EH (cell line): ENCODE data around the gene FAM193A.
"Not testable (repeated sequence)": the region's sequence is repeated elsewhere in the genome, so short reads cannot be mapped to it uniquely, and the experiment has no call there.

Source experiments
- DNase-seq: peaks from one replicate; pipeline ENCODE4 v3.0.0-alpha.2; 2015; ENCODE audit warnings: low read depth

Gene FAM193A

DNA sequence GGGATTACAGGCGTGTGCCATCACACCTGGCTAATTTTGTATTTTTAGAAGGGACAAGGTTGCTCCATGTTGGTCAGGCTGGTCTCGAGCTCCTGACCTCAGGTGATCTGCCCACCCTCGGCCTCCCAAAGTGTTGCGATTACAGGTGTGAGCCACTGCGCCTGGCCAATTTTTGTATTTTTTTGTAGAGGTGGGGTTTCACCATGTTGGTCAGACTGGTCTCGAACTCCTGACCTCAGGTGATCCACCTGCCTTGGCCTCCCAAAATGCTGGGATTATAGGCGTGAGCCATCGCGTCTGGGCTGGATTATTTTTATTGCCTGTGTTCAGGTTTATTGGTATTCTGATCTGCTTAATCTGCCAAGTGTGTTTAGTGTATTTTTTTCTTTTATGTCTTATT is 82.3 kb downstream of the FAM193A start:
- DNase-seq: not testable (repeated sequence)

DNA sequence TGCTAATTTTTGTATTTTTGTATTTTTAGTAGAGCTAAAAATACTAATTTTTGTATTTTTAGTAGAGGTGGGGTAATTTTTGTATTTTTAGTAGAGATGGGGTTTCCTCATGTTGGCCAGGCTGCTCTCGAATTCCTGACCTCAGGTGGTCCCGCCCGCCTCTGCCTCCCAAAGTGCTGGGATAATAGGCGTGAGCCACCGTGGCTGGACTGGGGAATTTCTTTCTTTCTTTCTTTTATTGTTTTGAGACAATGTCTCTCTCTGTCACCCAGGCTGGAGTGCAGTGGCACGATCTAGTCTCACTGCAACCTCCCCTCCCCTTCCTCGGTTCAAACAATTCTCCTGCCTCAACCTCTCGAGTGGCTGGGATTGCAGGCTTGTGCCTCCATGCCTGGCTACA is 83.0 kb downstream of the FAM193A start:
- DNase-seq: no peak

DNA sequence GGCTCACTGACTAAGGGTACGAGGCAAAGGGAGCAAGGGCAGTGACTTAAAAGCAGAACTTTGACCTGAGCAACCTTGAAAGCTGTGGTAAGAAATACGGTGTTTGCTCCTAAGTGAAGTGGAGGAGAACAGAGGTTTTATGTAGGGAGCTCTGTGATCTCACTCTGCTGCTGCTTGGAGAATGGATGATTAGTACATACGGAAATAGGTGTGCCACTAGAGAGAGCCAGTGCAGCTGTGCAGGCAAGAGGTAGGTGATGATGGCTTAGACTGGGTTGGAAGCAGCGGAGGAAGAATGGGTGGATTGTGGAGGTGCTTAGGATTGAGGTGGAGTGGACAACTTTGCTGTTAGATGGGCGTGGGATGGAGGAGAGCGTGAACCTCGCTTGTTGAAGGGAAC is 85.0 kb downstream of the FAM193A start:
- DNase-seq: no peak

DNA sequence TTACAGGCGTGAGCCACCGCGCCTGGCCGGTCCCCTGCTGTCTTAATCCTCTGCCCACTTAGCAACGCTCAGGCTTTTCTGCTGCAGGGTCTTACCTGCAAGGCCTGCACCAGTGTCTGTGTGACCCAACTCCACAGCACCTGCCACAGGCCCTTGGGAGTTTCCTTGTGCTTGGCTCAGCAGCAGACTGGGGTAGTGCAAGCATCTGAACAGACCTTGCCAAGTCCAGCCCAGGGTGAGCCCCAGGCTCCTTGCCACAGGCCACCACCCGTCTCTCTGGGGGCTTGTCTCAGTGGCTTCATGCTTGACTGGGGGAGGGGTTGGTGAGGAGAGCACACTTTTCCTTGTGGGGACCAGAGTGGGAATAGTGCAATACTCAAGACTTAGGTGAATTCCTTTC is 87.0 kb downstream of the FAM193A start:
- no peak for DNase-seq

DNA sequence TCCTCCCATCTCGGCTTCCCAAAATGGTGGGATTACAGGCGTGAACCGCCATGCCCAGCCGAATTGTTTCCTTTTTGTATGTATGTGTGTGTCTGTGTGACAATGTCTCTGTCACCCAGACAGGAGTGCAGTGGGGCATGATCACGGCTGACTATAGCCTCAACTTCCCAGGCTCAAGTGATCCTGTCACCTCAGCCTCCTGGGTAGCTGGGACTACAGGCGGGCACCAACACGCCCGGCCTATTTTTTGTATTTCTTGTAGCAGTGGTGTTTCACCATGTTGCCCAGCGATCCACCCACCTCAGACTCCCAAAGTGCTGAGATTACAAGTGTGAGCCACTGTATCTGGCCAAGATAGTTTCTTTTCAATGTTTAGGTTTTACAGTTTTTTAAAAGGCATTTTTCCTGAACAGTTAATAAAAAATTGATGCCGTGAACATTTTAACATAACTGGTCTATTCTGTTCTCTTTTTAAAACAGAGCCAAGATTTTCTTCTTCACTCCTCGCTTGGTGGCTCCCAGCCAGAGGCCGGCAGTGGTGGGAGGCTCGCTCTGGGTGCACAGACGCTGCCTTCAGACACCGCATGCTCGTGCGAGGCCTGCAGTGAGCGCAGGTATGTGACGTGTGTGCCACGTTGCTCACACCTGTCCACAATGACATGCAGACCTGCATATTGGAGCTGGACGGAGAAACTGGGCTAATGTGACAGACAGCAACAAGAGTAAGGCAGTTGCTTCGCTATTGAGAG is 88.5 kb downstream of the FAM193A start:
- no peak for DNase-seq

DNA sequence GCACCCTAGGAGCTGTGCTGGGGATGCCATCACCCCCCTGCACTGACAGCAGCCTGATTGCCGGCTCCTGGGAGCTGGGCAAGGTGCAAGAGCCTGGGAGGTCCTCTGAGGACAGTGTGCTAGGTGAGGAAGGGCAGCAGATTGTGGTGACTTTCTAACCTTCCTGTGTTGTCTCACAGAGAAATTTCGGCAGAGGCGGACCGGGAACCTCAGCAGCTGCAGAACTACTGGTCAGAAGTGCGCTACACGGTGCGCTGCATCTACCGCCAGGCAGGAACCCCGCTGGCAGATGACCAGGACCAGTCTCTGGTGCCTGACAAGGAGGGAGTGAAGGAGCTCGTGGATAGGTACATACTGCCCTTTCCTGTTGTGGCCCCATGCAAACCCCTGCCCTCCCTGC is 89.8 kb downstream of the FAM193A start:
- DNase-seq: no peak

DNA sequence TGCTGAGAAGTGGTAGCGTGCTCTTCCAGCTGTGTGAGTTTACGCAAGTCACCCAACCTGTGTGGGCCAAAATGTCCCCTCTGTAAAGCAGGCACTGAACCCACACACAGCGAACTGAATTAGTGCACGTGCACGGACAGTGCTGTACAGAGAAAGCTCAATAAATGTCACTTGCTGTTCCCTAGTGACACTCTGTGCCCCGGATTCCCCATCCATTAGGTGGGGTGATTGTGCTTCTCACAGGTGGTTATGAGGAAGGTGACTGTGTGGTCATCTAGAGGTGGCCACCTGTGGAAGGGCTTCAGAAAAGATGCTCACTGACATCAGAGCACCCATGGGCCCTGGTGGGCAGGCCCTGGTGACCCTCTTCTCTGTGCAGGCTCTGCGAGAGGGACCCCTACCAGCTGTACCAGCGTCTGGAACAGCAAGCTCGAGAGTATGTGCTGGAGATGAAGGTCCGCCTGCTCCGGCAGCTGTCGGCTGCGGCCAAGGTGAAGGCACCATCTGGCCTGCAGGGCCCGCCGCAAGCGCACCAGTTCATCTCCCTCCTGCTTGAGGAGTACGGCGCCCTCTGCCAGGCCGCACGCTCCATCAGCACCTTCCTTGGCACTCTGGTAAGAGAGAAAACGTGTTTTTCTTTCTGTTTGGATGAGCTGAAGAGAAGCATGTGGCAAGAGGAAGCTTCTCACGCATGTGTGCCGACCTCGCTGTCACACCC is 94.3 kb downstream of the FAM193A start:
- no peak for DNase-seq

DNA sequence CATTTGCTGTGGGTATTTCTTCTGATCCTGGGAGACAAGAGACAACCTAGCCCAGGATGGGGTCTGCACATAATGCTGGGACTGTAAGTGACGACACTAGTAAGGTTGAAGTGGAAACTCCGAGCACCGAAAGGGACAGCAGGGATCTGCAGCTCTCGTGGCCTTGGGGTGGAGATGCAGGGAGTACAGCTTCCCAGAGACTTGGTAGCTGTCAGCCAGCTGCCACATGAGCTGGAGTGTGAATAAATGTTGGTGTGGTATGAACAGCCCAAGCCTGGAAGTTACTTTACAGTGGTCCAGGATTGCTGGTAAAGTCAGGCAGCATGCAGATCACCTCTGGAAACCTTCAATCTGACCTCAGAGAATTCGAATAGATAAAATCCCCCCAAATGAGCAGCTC is 97.6 kb downstream of the FAM193A start:
- DNase-seq: no peak

DNA sequence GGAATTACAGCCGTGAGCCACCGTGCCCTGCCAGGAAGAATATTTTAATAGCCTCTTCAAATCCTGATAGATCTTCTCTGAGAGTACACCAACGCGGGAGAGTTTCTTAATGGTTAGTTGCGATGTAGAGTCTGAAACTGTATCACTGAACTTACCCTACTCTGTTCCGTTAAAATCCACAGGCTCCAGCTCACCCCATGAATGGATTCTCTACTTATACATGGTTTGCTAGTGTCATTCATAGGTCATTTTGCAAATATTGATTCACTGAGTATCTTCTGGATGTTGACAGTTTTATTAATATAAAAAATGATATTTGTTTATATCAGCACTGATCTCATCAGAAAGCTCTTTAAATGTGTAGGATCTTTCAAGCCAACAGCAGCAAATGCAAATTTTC is 99.9 kb downstream of the FAM193A start:
- DNase-seq: no peak

DNA sequence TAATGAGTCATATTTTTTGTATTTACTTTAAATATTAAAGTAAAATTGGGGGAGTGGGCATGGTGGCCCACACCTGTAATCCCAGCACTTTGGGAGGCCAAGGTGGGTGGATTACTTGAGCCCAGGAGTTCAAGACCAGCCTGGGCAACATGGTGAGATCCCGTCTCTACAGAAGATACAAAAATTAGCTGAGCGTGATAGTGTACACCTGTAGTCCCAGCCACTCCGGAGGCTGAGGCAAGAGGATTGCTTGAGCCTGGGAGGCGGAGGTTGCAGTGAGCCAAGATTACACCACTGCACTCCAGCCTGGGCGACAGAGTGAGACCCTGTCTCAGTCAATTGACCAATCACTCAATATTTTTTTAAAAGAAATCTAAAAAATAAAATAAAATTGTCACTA is 100.5 kb downstream of the FAM193A start:
- DNase-seq: not testable (repeated sequence)

DNA sequence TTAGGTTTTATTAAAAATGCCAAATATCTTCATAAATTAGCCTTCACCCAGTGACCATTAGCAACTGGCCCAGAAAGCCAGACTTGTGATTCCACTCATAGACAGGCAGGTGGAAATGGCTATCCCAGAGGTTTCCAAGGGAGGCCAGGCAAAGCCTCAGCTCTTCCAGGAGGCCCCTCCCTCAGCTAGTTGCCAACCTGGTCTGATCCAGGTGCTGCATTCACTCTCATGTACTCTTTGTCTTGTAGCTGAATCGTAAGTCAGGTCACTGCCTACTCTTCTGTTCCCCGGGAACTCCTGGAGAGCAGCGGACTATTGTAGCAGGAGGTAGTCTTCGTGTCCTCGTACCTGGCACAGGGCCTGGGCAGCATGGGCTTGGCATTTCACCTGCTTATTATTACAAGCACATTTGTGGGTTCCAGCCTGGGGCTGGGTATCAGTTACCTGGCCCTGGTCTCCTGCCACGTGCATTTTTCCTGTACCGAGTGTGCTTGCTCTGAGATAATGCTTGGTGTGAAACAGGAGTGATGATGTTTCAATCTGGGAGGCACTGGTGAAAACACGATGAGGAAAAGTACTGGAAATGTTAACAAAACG is 101.6 kb downstream of the FAM193A start:
- no peak for DNase-seq

DNA sequence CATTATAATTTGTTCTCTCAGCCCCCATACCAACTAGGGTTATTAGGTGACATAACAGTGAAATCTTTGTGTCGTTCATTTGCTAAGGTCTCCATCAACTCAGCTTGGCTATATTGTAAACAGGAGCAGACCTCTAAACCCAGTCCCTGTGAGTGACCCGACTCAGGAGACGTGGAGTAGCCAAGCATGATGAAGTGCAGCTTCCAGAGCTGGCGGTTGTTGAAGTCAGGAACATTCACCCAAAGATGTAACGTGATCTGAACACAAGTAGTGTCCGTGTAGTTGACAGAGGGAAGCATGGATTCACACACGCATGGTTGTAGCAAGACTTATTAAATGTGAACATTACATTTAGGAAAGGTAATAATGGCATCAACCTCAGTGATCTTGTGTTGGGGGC is 102.3 kb downstream of the FAM193A start:
- no peak for DNase-seq

DNA sequence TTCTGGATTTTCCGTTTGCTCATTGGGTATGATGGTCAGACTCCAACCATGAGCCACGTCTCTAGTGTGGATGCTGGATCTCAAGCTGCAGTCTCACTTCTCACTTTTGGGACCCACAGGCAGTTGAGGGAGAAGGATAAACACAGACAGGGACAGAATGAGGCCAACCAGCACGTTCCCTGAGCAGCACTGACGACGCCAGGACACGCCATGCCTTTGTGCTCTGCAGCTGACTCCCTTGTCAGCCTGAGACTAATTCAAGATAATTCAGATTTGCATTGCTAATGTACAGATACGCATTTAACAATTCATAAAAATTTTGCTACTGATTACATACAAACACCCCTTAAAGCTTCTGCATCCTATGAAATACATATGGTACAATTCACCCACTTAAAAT is 106.5 kb downstream of the FAM193A start:
- DNase-seq: no peak

DNA sequence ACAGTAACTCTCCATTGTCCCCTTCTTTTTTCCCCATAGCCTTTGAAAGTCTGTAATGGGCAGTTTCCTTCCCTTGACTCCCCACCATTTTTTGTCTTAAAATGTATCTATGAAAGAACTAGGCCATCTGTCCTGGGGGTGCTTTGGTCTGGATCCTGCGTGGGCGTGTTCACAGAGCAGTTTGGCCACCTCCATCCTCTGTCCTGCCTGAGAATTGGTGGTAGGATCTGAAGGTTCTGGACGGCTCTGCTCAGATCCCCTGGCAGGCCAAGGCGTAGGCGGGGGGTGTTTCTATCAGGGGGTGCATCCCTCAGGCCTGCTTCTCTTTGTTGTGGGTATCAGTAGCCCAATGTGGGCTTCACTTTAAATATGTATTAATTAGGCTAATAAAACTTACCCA is 107.1 kb downstream of the FAM193A start:
- DNase-seq: no peak

DNA sequence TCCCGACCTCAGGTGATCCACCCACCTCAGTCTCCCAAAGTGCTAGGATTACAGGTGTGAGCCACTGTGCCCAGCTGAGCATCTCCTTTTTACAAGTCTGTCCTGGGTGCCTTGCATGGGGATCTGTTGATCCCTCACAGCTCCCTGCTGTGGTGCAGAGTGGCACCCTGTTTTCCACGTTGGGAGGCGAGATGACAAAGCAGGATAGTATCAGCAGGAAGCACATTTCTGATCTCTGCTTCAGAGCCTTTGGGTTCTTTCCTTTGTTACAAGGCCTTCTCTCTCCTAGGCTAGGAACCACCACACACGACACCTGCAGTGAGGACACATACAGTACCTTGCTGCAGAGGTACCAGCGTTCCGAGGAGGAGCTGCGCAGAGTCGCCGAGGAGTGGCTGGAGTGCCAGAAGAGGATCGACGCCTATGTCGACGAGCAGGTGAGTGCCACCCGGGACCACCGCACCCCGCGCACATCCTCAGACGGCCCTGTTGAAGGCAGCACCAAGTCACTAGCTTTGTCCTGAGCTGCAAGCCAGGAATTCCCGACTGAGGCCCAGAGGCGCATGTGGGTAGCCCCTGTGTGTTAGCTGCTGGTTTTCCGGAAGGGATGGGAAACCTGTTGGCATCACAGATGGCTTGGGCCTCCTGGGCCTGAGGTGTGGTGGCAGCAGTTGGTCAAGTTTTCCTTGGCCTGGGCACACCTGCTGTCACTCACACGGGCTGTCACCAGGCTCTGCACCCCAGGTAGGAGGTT is 110.1 kb downstream of the FAM193A start:
- no peak for DNase-seq

DNA sequence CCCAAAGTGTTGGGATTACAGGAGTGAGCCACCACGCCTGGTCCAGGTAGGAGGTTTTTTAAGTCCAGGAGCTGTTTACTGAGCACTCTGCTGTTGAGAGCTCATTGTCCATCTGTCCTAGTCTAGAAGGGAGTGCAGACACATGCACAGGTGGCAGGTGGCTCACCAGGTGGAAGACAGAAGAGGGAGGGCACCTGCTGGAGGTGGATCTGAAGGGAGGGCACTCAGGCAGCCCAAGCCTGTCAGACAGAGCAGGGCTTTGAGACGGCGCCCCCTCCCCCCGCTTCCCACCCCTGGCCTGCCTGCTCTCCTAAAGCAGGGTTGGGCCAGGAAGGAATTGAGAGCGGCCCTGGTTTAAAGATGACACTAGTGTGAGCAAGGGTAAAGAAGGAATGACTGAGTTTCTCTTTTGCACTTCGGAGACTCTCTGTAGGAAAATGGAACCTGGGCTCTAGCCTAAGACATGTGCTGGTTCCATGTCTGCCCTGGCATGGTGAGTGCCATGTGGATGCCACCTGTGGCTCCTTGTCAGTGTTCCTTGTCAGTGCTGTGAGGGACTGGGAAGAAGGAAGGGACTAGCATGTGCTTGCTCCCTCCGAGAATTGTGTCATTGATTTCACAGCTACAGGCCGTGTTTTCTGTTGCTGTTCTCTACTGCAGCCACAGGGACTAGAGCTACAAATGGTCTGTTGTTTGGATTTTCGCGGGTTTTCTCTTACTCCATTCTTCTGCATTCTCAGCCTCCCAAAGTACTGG is 111.1 kb downstream of the FAM193A start:
- DNase-seq: no peak

DNA sequence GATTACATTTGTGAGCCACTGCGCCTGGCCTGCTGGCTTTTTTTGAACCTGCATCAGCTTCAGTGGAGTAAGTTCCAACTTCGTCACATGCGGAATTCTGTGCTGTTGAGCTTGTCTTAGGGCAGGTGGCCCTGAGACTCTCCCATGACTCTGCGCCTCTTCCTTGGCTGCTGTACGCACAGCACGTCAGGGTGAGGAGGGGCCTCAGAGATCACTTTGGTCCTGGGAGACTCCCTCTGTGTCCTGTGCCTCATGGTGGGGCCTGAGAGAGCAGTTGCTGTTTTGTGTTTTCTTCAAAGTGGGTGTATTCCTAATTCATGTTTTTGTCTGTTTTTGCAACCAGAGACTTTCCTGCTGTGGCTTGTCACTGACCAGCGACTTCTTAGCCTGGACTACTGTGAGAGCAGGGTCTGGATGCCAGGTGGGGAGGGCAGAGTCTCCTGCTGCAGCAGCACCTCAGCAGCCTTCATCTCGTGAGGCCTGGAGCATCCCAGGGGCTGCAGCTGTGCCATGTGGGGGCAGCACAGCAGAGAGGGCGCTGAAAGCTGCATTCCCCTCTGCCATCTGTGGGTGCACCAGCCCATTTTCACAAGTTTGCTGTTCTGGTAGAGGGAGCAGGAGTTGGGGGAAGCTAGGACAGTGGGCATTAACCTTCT is 111.8 kb downstream of the FAM193A start:
- no peak for DNase-seq

DNA sequence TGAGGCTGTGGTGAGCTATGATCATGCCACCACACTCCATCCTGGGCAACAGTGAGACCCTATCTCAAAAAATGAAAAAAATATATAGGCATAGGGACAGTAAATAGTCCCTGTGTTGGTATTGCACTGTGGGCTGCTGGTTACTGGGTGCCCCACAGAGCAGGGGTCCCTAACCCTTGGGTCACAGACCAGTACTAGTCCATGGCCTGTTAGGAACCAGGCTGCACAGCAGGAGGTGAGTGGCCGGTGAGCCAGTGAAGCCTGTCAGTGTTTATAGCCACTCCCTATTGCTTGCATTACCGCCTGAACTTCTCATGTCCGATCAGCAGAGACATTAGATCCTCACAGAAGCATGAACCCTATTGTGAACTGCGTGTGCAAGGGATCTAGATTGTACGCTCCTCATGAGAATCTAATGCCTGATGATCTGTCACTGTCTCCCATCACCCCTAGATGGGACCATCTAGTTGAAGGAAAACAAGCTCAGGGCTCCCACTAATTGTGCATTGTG is 113.2 kb downstream of the FAM193A start:
- DNase-seq: no peak

DNA sequence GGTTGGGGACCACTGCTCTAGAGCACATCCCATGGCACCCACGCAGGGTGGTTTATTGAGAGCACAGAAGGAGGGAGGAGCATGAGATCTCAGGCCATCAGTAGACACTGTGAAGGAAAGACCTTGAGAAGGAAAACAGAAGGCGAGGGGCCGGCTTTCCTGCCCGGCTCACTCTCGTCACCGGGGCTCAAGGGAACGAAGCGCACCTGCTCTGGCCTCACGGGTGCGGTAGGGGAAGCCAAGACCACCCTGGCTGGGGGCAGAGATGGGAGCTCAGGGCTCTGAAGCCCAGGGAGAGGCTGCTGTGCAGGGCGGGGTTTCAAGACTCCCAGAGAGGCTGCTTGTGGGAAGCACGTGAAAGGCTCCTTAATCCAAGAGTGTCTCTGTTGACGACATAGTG is 113.8 kb downstream of the FAM193A start:
- no peak for DNase-seq

DNA sequence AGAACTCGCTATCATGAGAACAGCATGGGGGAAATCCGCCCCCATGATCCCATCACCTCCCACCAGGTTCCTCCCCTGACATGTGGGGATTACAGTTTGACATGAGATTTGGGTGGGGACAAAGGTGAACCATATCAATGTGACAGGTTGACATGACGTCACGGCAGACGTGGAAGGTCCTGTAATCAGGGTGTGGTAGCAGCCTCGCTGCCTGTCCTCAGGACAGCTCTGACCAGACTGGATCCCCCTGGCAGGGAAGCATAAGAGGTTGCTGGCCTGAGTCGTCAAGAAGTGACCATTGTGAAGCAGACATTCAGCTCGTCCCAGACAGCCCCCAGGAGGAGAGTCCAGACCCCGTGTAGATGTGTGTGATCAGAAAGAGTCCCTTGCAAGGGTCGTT is 115.1 kb downstream of the FAM193A start:
- DNase-seq: no peak

DNA sequence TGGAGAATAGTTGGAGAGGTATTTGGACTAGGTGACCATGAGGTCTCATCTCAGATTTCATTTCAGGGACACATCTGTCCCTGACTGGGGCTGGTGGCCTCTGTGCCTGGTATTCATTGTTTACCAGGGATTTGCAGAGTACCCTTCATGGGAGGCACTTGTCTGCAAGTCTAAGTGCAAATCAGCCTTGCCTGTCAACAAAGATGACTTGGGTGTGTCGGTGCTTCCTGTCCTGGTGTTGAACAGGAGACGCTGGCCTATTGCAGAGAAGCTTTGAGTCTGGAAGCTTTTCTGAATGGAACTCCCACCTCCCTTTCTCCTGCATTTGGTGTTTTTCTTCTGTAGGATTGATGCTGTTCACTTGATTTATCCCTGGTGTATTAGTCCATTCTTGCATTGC is 115.6 kb downstream of the FAM193A start:
- DNase-seq: no peak
